GM23338 (cell line): ENCODE measurements around the gene APBA2. TPM values are rescaled to one million over a fixed set of nuclear protein-coding genes. Genes with fewer than 3 reads are reported as not detected.
A peak's percentile ranks its signal among the peaks of the same experiment; 100 is the strongest.
"Not testable (repeated sequence)": the region's sequence is repeated elsewhere in the genome, so short reads cannot be mapped to it uniquely, and the experiment has no call there.

Experiments
- ATAC-seq: fragments of 200-7000 bp; cut with Tn5 transposase; 3 replicates; pipeline ENCODE4 v1.9.1; 2020
- DNase-seq: peaks from one replicate; pipeline ENCODE4 v3.0.0-alpha.2; 2015; ENCODE audit warnings: low spot score
- H2AFZ ChIP-seq: fragments of 200-600 bp; sonication (generic); 2 replicates; pipeline ENCODE4 v1.8.0; 2016; ENCODE audit warnings: antibody characterized with exemption, mild to moderate bottlenecking, moderate library complexity
- H3F3A ChIP-seq: fragments of 200-600 bp; sonication (generic); replicated peaks from 2 replicates; pipeline ENCODE4 v1.8.0; 2017; ENCODE audit warnings: antibody characterized with exemption, mixed run types, low read depth
- H3K27ac ChIP-seq: fragments of 200-600 bp; sonication (generic); 2 replicates; pipeline ENCODE4 v1.6.1; 2016; ENCODE audit warnings: low read depth
- H3K27me3 ChIP-seq: fragments of 200-600 bp; sonication (generic); 2 replicates; pipeline ENCODE4 v1.8.0; 2016; ENCODE audit warnings: mild to moderate bottlenecking, mixed run types, moderate library complexity; ENCODE audit not compliant: insufficient read depth
- H3K36me3 ChIP-seq: fragments of 200-600 bp; sonication (generic); 2 replicates; pipeline ENCODE4 v1.8.0; 2016; ENCODE audit warnings: mild to moderate bottlenecking; ENCODE audit not compliant: insufficient read depth
- H3K4me1 ChIP-seq: fragments of 200-600 bp; sonication (generic); 2 replicates; pipeline ENCODE4 v1.8.0; 2016; ENCODE audit warnings: mild to moderate bottlenecking, moderate library complexity; ENCODE audit not compliant: insufficient read depth
- H3K4me2 ChIP-seq: fragments of 200-600 bp; sonication (generic); 2 replicates; pipeline ENCODE4 v1.7.1; 2017; ENCODE audit warnings: mixed run types
- H3K4me3 ChIP-seq: fragments of 200-600 bp; sonication (generic); 2 replicates; pipeline ENCODE4 v1.6.1; 2016; ENCODE audit warnings: mixed run types
- H3K79me2 ChIP-seq: fragments of 200-600 bp; sonication (generic); replicated peaks from 2 replicates; pipeline ENCODE4 v1.8.0; 2017; ENCODE audit warnings: mild to moderate bottlenecking; ENCODE audit not compliant: insufficient read depth
- H3K9me2 ChIP-seq: fragments of 200-600 bp; sonication (generic); 2 replicates; pipeline ENCODE4 v1.8.0; 2017; ENCODE audit not compliant: insufficient read depth
- H4K20me1 ChIP-seq: fragments of 200-600 bp; sonication (generic); replicated peaks from 2 replicates; pipeline ENCODE4 v1.8.0; 2017; ENCODE audit warnings: mild to moderate bottlenecking; ENCODE audit not compliant: insufficient read depth
- H3K27ac Mint-ChIP-seq: 2 replicates; pipeline ENCODE4 v1.8.0; 2020; ENCODE audit warnings: inconsistent platforms, mild to moderate bottlenecking, moderate library complexity, mixed read lengths
- H3K27me3 Mint-ChIP-seq: 3 replicates; pipeline ENCODE4 v1.8.0; 2022; ENCODE audit warnings: low read depth, mild to moderate bottlenecking, moderate library complexity, mixed read lengths, inconsistent platforms; ENCODE audit not compliant: insufficient read depth, poor library complexity
- H3K36me3 Mint-ChIP-seq: 3 replicates; pipeline ENCODE4 v1.8.0; 2021; ENCODE audit warnings: low read depth, mild to moderate bottlenecking, inconsistent platforms, moderate library complexity, mixed read lengths
- H3K4me1 Mint-ChIP-seq: 3 replicates; pipeline ENCODE4 v1.8.0; 2020; ENCODE audit warnings: mild to moderate bottlenecking, inconsistent platforms, mixed read lengths
- H3K4me3 Mint-ChIP-seq: 3 replicates; pipeline ENCODE4 v1.8.0; 2021; ENCODE audit warnings: moderate library complexity, mild to moderate bottlenecking, inconsistent platforms, mixed read lengths
- H3K9me3 Mint-ChIP-seq: 3 replicates; pipeline ENCODE4 v1.8.0; 2020; ENCODE audit warnings: moderate library complexity, mild to moderate bottlenecking, inconsistent platforms, mixed read lengths
- CREB1 ChIP-seq: fragments of 250-450 bp; sonication (Bioruptor Pico); IDR thresholded peaks from 2 replicates; pipeline ENCODE4 v1.5.0; 2020; ENCODE audit warnings: low read depth, mild to moderate bottlenecking, moderate library complexity
- CTCF ChIP-seq, 2 experiments: fragments of 200-600 bp in 1 of 2; sonication (generic) in 1 of 2; conservative IDR thresholded peaks; 2 replicates each; pipeline versions ENCODE4 v1.5.1 to v1.6.1; 2016 to 2017; ENCODE audit warnings: antibody characterized with exemption in 2 of 2, low read depth in 2 of 2, mild to moderate bottlenecking in 2 of 2, moderate library complexity in 1 of 2
- ETS1 ChIP-seq: IDR thresholded peaks from 2 replicates; pipeline ENCODE4 v1.6.1; 2016; ENCODE audit warnings: antibody characterized with exemption
- EZH2 ChIP-seq: fragments of 200-600 bp; sonication (generic); IDR thresholded peaks from one replicate; pipeline ENCODE4 v1.8.0; 2017; ENCODE audit warnings: antibody characterized with exemption, mild to moderate bottlenecking, low read depth; ENCODE audit not compliant: unreplicated experiment
- EZH2phosphoT487 ChIP-seq: fragments of 200-600 bp; sonication (generic); IDR thresholded peaks from one replicate; pipeline ENCODE4 v1.8.1; 2018; ENCODE audit warnings: antibody characterized with exemption; ENCODE audit not compliant: unreplicated experiment
- NANOG ChIP-seq: IDR thresholded peaks from 2 replicates; pipeline ENCODE4 v1.6.1; 2016; ENCODE audit warnings: antibody characterized with exemption, borderline replicate concordance
- ZNF114 ChIP-seq: fragments of 250-450 bp; sonication (Bioruptor Pico); IDR thresholded peaks from 2 replicates; pipeline ENCODE4 v1.5.0; 2020; ENCODE audit warnings: mild to moderate bottlenecking, moderate library complexity
- ZNF331 ChIP-seq: fragments of 250-450 bp; sonication (Bioruptor Pico); IDR thresholded peaks from 2 replicates; pipeline ENCODE4 v1.5.0; 2020; ENCODE audit warnings: low read depth, mild to moderate bottlenecking, moderate library complexity
- ZNF462 ChIP-seq: fragments of 250-450 bp; sonication (Bioruptor Pico); IDR thresholded peaks from 2 replicates; pipeline ENCODE4 v1.5.0; 2020; ENCODE audit warnings: mild to moderate bottlenecking, moderate library complexity
- polyA plus RNA-seq: library from polyadenylated mRNA; unstranded; fragments of >200 nt; fragmentation: Nextera tagmentation; extraction: Ambion mirVana; gene quantifications from 2 replicates; pipeline ENCODE4 v1.2.1, GENCODE V29; 2016
- total RNA-seq: library from RNA; depleted of rRNA; stranded (reverse); fragments of >200 nt; shearing (Covaris generic); gene quantifications from 2 replicates; pipeline ENCODE4 v1.2.3, GENCODE V29; 2014

APBA2 gene
- total and polyA plus RNA-seq, 2 experiments from 2014 or later, result 5.9 to 24.7 TPM

GRCh38 chr15:29102173-29102794 lies 216.5 kb downstream of the APBA2 start:
- not testable (repeated sequence) for H3K4me1 ChIP-seq, H3F3A ChIP-seq, H2AFZ ChIP-seq, H4K20me1 ChIP-seq, H3K4me3 Mint-ChIP-seq, H3K9me2 ChIP-seq, H3K27ac ChIP-seq, H3K27me3 ChIP-seq, H3K9me3 Mint-ChIP-seq, H3K36me3 Mint-ChIP-seq, H3K27ac Mint-ChIP-seq, H3K79me2 ChIP-seq, H3K4me3 ChIP-seq, H3K36me3 ChIP-seq, H3K4me2 ChIP-seq
- ATAC-seq (peak; percentile 62), DNase-seq (peak; percentile 84)
- TF ChIP-seq CTCF (conservative IDR thresholded peaks at IDR 0.05; ENCODE audit: low read depth in 2 of 2), result peak; percentile 80 to 95
- H3K27me3 Mint-ChIP-seq, result peaks cover 11% of the 10 kb centered on the region
- peaks cover 32% of the 10 kb centered on the region for H3K4me1 Mint-ChIP-seq

DNA sequence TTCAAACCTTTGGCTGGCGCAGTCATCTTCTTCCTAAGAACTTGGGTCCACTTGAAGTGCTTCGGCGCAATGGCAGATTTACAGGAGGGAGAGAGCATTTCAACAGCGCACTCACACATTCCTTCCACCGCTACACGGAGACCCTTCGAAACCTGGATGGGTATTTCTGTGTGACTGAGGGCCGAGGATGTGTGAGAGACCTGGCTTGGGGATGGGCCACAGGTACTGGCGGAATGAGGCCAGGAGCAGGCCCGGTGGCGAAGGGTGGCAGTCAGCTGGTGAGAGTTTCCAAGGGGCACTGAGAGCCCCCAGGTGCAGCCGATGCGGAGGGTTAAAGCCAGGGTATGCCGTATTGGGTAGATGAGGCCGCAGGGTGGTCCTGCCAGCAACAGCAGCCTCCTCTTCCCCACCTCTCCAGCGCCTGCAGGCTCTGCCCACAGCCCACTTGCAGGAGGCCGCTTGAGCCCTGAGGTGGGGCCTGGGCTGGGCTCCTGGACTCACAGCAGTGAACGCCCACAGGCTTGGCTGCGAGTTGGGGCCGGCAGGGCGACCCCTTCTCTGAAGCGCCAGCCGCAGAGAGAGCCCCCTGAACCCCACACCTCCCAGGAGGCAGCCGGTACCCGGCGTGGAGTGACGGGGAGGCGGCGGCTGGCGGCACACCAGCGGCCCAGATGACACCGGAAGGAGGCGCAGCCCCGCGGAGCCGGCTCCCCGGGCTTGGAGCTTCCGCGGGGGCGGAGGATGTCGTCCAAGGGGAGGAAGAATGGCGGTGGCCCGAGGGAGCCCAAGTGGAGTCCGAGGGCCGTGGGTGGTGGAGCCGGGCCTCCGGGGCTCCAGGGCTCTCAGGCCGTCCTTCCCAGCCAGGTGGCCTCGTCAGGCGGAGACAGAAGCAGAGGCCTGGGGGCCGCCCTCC lies 217.4 kb downstream of the APBA2 start:
- H3K4me3 Mint-ChIP-seq, result peak overlapping the region; percentile 51; the same call in 2 of the 3 replicates
- H3K27ac ChIP-seq, result no peak overlapping the region
- TF ChIP-seq EZH2phosphoT487 (no peak), EZH2 (no peak), NANOG (no peak), ZNF114 (CRISPR knock-in tag) (no peak), ETS1 (no peak), ZNF331 (CRISPR knock-in tag) (no peak), CREB1 (CRISPR knock-in tag) (no peak), ZNF462 (no peak)

More for the DNA sequence above, 217.4 kb downstream of the APBA2 start:
- 0 out of 2 replicates have a peak, but pooled peaks cover 4% of the 10 kb centered on the region for H3F3A ChIP-seq
- H3K36me3 ChIP-seq, result no peaks in the 10 kb centered on the region
- no peaks in the 10 kb centered on the region for H3K27me3 ChIP-seq
- Mint-ChIP-seq H3K27me3 (peaks cover 11% of the 10 kb centered on the region), H3K4me1 (peaks cover 28% of the 10 kb centered on the region), H3K9me3 (no peaks in the 10 kb centered on the region), H3K27ac (no peak overlapping the region), H3K36me3 (peaks cover 2% of the 10 kb centered on the region; the same call in 1 of the 3 replicates)
- ATAC-seq (peak; percentile 60), DNase-seq (peak; percentile 78)
- H3K4me1 ChIP-seq, result peaks cover 8% of the 10 kb centered on the region
- H4K20me1 ChIP-seq, result no peaks in the 10 kb centered on the region
- peak overlapping the region; percentile 77 for H3K4me2 ChIP-seq
- peak overlapping the region; percentile 81 for H2AFZ ChIP-seq
- H3K9me2 ChIP-seq, result no peaks in the 10 kb centered on the region
- peak overlapping the region; percentile 60 for H3K4me3 ChIP-seq
- H3K79me2 ChIP-seq, result no peaks in the 10 kb centered on the region
